ENCODE measurements around the gene MED26.
A peak's percentile ranks its signal among the peaks of the same experiment; 100 is the strongest.
"Not testable (repeated sequence)": the region's sequence is repeated elsewhere in the genome, so short reads cannot be mapped to it uniquely, and the experiment has no call there.

The MED26 gene

GRCh38 chr19:16573925-16574324 lies 54.1 kb downstream of the MED26 start:
- no peak for DNase-seq (ENCODE audit: low read depth)

- no peak for DNase-seq (ENCODE audit: low read depth)
Measured at GRCh38 chr19:16573296-16573695, 54.7 kb downstream of the MED26 start.

- peak; percentile 87 for DNase-seq (ENCODE audit: low read depth)
Measured at GRCh38 chr19:16572332-16573211, 55.4 kb downstream of the MED26 start, which contains the start of gene SLC35E1. TSS of gene SLC35E1 (minus strand) at chr19:16572415. CDS start at chr19:16572364, 51 bp downstream.

DNA sequence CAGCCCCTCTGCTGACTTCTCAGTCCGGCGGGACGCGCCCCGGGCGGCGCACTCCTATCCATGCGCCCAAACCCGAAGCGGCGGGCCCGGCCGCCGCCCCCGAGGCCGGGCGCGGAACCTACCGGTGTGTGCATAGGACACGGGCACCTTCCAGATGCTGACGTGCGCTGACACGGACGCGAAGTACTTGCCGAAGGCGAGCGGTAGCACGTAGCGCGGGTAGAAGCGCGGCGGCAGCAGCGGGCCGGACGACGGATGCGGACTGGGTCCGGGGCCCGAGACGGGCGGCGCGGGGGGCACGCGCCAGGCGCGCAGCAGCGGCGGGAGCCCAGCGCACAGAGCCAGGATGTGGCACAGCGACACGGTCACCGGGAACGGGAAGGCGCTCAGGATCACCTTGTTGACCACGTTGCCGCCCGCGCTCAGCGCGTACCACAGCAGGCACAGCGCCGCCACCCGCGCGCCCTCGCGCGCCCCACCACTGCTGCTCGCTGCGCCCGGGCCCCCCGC lies 56.1 kb downstream of the MED26 start:
- no peak for DNase-seq (ENCODE audit: low read depth)

GRCh38 chr19:16571283-16571682 lies 56.7 kb downstream of the MED26 start:
- no peak for DNase-seq (ENCODE audit: low read depth)

- DNase-seq (ENCODE audit: low read depth): no peak
Measured at GRCh38 chr19:16569609-16570320, 58.2 kb downstream of the MED26 start.

DNA sequence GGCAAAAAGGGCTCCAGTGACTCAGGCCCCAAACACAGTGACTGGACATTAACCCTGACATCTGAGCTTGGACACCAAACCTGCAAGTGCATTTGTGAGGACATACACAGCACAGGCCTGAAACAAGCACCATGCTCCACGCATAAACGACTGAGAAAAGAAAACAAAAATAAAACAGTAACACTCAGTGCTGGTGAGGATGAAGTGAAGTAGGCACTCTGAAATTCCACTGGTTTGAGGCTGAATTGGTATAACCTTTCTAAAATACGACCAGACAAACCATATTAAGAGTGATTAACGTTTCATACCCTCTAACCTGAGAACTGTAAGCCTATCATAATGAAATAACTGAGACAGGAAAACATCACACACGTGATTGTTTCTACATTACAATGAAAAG lies 61.3 kb downstream of the MED26 start:
- no peak for DNase-seq (ENCODE audit: low read depth)

DNA sequence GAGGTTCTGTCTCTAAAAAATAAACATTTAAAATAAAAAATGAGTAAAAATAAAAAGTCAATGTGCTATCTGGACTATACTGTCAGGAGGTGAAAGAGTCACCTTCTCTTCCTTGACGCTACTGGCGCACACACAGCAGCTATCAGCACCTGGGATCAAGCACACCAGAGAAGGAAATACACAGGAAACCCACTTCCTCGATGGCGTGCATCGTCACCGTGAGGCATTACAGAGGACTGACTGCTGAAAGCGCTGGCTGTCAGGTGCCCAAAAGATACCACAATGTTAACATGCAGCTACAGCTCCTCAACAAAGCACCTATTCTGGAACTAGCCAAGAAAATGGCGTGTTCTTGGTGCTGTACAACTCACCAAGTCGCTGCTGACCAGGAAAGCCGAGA lies 61.8 kb downstream of the MED26 start:
- DNase-seq (ENCODE audit: low read depth): no peak

GRCh38 chr19:16564842-16565241 lies 63.2 kb downstream of the MED26 start:
- DNase-seq (ENCODE audit: low read depth): no peak

GRCh38 chr19:16562608-16563025 lies 65.4 kb downstream of the MED26 start:
- DNase-seq (ENCODE audit: low read depth): no peak

DNA sequence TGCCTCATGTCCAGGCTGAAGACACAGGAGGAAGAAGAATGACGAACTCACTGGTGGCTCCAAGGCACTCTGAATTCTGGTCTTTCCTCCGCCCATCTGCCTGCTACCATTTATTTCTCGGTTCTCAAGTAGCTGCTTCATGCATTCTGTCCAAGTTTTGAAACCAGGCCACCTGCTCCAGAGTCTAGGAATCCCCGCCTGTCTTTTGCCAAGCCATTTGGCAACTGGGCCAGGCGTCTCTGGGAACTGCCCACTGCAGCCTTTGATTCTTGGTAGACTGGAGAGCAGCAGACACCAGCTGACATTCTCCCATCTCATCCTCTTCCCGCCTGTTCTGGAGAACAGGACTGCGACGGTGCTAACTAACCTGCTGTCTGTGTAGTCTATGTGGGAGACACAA lies 66.6 kb downstream of the MED26 start:
- DNase-seq (ENCODE audit: low read depth): no peak

- DNase-seq (ENCODE audit: low read depth): no peak
Measured at GRCh38 chr19:16559780-16560276, 68.2 kb downstream of the MED26 start.

GRCh38 chr19:16554776-16555175 lies 73.2 kb downstream of the MED26 start:
- DNase-seq (ENCODE audit: low read depth): no peak

- DNase-seq (ENCODE audit: low read depth): not testable (repeated sequence)
Measured at GRCh38 chr19:16551902-16552301, 76.1 kb downstream of the MED26 start.

DNA sequence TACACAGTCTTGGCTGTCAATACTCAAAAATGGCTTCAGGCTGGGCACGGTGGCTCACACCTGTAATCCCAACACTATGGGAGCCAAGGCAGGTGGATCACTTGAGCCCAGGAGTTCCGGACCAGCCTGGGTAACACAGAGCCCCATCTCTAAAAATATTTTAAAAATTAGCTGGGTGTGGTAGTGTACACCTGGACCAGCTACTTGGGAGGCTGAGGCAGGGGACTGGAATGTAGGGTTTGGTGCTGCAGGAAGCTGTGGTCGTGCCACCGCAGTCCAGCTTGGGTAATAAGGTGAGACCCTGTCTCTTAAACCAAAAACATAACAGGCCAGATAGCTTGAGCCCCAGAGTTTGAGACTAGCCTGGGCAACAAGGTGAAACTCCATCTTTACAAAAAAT lies 79.0 kb downstream of the MED26 start:
- no peak for DNase-seq (ENCODE audit: low read depth)

DNA sequence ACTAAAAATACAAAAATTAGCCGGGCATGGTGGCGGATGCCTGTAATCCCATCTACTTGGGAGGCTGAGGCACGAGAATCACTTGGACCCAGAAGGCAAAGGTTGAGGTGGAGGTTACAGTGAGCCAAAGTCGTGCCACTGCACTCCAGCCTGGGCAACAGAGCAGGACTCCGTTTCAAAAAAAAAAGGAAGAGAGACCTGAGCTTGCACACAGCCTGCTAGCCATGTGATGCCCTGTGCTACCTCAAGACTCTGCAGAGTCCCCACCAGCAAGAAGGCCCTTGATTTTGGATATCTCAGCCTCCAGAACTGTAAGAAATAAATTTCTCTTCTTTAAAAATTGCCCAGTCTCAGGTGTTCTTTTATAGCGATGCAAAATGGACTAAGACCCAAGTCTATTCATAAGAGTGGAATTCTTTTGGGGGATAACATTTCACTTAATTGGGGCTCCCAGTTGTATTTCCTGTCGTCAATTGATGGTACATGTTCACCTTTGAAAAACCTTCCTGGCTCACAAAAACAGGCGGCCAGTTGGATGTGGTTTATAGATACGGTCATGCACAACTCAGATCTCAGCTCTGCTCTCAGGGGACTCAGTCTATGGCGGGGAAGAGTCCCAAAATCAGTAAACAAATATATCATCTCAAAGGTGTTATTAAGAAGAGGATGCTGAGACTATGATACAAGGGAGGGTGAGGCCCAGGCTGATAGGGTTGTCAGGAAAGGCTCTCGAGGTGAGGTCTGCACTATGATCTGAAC lies 83.4 kb downstream of the MED26 start:
- DNase-seq (ENCODE audit: low read depth): no peak

DNA sequence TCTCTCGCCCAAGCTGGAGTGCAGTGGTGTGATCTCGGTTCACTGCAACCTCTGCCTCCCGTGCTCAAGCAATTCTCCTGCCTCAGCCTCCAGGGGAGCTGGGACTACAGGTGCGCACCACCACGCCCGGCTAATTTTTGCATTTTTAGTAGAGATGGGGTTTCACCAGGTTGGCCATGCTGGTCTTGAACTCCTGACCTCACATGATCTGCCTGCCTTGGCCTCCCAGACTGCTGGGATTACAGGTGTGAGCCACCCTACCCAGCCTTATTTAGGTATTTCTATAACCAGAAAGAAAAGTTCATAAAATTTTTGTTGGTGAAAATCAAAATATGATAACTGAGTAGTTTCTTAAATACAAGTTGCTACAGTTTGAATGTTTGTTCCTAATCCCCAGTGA lies 84.3 kb downstream of the MED26 start:
- DNase-seq (ENCODE audit: low read depth): not testable (repeated sequence)

DNA sequence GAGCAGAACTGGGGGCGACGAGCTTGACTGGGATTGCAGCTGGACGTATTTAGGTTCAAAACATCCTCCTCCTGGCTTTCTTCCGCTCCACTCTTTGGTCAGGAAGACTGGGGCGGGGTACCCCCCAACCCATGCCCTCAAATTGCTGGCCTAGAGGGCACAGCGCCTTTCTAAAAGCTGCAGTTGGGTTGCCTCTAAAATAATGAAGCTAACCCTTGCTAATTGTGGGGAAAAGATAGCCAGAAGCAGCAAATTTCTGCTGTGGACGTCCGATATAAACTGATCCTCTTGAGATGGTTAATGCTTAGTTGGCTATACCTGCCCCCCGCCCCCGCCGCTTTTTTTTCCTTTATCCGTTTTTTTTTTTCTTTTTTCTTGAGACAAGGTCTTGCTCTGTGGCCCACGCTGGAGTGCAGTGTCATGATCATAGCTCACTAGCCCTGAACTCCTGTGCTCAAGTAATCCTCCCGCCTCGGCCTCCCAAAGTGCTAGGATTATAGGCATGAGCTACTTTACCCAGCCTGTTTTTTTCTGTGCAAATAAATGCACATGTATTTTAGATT lies 85.0 kb downstream of the MED26 start:
- no peak for DNase-seq (ENCODE audit: low read depth)

GRCh38 chr19:16542045-16542909 lies 85.7 kb downstream of the MED26 start, which contains the start of gene CHERP:
TSS of gene CHERP (minus strand) at chr19:16542437. CDS start at chr19:16542378, 59 bp downstream.
- DNase-seq (ENCODE audit: low read depth): peak; percentile 80

DNA sequence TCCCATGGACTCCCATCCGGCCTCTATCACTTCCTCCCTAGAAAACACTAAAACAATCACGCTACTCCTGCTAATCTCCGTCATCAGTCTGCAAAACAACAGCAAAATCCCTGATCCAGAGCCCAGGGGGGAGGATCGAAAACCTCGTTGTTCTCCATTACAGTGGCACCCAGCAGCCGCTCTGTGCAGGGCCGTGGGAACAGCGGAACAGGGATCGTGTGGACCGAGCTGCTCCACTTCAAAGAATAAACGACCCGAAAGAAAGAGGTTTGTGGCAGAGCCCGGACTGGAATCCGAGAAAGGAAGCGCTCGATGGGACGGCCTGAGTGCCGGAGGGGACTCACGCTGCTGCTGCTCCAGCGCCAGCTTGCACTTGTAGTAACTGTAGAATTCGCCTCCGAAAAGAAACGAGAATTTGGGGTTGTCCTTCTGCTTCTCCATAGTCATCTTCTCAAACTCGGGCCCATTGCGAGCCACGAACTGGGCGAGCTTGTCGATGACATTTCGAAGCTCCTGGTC lies 86.4 kb downstream of the MED26 start:
- DNase-seq (ENCODE audit: low read depth): no peak
